ENCODE results near the gene HOXB13.
A peak's percentile ranks its signal among the peaks of the same experiment; 100 is the strongest.

Gene HOXB13

GRCh38 chr17:48728232-48729231 is at the start of gene HOXB13:
HOXB13 (minus strand) TSS chr17:48728750; CDS start chr17:48728593, 157 bp downstream.
- peak; percentile 95 for FAIRE-seq

- peak; percentile 84 for FAIRE-seq
Measured at GRCh38 chr17:48776602-48777001, 48.1 kb upstream of the HOXB13 start.

- FAIRE-seq = no peak
Measured at GRCh38 chr17:48773245-48773644, 44.7 kb upstream of the HOXB13 start.

GRCh38 chr17:48770954-48771353 is 42.4 kb upstream of the HOXB13 start:
- FAIRE-seq = no peak

GRCh38 chr17:48769009-48769675 is 40.6 kb upstream of the HOXB13 start:
- no peak for FAIRE-seq

GRCh38 chr17:48767263-48767774 is 38.8 kb upstream of the HOXB13 start:
- FAIRE-seq = no peak

GRCh38 chr17:48761114-48761513 is 32.6 kb upstream of the HOXB13 start:
- FAIRE-seq = no peak

- FAIRE-seq = no peak
Measured at GRCh38 chr17:48760411-48760810, 31.9 kb upstream of the HOXB13 start.

GRCh38 chr17:48759288-48759687 is 30.7 kb upstream of the HOXB13 start:
- FAIRE-seq = no peak

GRCh38 chr17:48757524-48757961 is 29.0 kb upstream of the HOXB13 start:
- peak; percentile 100 for FAIRE-seq

GRCh38 chr17:48756830-48757251 is 28.3 kb upstream of the HOXB13 start:
- FAIRE-seq = no peak

GRCh38 chr17:48755356-48755755 is 26.8 kb upstream of the HOXB13 start:
- FAIRE-seq = no peak

GRCh38 chr17:48754500-48755261 is 26.1 kb upstream of the HOXB13 start:
- FAIRE-seq = peak; percentile 96

GRCh38 chr17:48753794-48754499 is 25.4 kb upstream of the HOXB13 start:
- FAIRE-seq = peak; percentile 92

- peak; percentile 88 for FAIRE-seq
Measured at GRCh38 chr17:48752399-48753288, 24.1 kb upstream of the HOXB13 start.

- no peak for FAIRE-seq
Measured at GRCh38 chr17:48751733-48752398, 23.3 kb upstream of the HOXB13 start.

- FAIRE-seq = peak; percentile 63
Measured at GRCh38 chr17:48751172-48751571, 22.6 kb upstream of the HOXB13 start.

- FAIRE-seq = peak; percentile 13
Measured at GRCh38 chr17:48749621-48750553, 21.3 kb upstream of the HOXB13 start.

Data from G401.6 (cell line).